HG03095 (cell line): ENCODE measurements around the gene CHRNA7.
"Not testable (repeated sequence)": the region's sequence is repeated elsewhere in the genome, so short reads cannot be mapped to it uniquely, and the experiment has no call there.

Experiments
- ATAC-seq: cut with Tn5 transposase; IDR thresholded peaks from one replicate; pipeline ENCODE4 v1.9.1; 2021; ENCODE audit warnings: moderate library complexity; ENCODE audit not compliant: unreplicated experiment

CHRNA7 gene

DNA sequence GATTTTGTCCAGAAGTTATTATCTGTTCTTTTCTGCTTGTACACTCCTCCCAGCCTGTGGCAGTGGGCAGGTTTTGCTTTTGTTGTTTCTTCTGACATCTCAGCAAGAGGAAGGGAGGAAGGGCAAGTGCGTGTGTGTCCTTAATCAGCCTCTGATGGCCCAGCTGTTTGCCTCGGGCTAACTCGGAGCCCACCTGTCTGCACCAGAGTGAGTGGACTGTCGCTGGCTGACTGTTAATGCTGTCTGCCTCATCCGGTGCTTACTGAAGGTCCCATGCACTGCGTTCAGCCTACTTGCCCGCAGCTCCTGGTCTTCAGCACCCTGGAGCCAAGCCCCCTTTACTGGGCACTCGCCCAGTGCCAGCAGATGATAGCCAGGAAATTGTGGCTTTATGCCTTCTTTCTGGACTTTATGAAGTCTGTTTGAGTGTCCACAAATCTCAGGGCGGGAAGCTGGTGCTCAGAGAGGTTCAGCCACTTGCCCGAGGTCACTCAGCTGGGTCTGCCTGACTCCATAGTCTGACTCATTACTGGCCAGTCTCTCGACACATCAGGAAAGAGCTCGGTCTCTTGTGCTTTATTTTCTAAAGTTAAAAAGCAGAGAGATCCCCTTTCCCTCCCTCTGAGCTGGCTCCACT, 89.5 kb downstream of the CHRNA7 start:
- no peak for ATAC-seq

DNA sequence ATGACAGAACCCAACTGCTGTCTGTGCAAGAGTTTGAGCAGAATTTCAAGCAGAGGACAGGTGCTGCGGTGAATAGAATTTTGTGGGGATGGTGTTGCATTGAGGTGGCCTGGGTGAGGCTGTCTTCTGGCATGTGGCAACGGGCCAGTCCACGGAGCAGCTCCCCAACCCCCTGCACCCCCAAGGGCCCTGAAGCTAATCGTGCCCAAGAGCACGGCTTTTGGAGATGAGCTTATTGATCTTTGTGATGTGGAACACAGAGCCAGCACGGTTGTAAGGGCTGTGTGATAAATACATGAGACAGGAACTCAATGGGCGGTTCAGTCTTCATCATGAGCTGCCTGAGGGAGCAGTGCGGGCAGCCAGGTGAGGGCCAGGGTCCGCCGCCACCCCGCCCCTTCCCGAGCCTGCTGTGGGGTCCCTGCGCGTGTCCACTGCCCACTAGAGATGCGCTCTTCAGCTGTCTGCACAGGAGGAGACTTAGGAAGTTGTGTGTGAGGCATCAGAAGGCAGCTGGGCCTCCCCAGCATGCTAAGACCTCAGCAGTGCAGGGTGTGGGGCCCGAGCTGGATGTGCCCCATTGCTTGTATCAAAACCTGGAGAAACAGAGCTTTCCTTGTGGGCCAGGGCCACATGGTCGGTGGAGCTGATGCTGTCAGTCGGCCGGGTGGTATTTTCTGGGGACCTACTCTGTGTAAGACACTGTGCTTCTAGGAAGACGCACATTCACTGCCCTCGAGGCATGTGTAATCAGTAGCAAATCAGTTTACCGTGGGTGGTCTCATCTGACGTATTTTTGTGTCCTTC, 90.5 kb downstream of the CHRNA7 start:
- ATAC-seq = no peak

DNA sequence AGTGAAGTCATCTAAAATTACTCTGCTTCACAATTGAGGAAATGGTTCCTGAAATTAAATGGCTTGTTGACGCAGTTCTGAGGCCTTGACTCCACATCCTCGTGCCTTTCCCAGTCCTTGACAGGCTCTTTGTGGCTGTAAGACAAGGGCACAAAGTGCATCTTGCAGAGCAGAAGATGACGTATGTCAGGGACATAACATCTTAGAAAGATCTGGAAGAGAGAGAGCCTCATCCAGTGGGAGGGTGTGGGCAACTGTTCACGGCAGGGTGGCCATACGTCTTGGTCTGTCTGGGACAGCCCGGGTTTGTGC, 91.0 kb downstream of the CHRNA7 start:
- no peak for ATAC-seq

DNA sequence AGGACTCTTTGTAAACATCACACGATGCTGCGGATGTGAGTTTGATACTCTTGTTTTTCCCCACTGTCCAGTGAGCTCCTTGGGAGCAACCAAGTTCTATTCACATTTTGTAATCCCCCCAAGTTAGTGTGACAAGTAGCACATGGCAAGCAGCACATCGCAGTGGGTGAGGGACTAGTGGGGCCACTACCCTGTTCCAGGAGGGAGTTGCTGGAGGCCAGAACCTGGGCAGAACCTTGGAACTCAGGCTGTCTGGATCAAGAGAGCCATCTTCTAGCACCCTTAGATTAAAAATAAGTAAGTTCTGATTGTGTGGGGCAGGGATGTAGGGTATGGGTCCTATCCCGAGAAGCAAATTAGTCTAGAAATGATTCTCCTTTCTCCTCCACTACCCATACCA, 91.7 kb downstream of the CHRNA7 start:
- ATAC-seq = no peak

DNA sequence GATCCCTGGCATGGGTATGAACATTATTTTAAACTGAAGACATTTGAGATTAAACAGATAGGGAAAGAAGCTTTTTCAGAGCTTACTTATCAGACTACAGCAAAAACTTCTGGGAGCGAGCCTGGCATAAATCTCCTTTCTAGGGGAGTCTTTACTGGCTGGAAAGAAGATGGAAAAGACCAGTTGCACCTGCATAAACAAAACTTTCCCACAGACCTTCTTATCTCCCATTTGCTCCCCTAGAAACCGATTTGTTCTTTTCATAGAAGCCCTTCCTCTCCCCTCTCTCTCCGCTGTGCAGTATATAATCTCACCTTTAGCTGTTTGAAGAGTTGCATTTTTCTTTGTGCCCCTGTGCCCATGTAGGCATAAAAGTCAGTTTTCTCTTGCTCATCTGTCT, 93.2 kb downstream of the CHRNA7 start:
- ATAC-seq = no peak

DNA sequence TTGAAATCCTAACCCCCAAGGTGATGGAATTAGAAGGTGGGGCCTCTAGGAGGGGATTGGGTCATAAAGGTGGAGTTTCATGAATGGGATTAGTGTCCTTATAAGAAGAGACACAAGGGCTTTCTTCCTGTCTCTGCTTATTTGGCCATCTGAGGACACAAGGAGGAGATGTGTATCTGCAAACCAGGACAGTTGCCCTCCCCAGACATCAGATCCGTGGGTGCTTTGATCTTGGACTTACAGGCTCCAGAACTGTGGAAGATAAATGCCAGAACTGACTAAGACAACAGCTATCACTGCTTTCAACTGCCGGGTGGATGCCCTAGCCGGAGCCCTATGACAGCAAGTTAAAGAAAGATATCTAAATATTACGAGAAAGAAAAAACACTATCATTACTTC, 94.4 kb downstream of the CHRNA7 start:
- ATAC-seq = no peak

DNA sequence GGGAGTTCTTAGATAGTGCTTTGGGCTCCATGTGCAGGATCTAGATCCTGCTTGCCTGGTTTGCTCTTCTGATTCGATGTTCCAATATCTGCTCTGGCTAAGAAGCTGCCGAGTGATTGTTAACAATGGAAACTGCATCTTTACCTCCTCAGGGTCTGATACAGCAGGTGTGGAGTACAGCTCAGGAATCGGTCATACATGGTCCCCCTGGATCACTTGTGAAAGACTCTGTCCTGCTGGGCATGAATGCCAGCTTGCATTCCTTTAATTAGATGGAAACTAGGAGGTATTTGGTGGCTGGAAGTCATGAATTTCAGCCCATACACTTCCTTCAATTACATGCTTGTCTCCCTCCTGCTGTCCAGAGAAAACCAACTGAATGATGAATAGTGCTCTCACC, 95.3 kb downstream of the CHRNA7 start:
- no peak for ATAC-seq

DNA sequence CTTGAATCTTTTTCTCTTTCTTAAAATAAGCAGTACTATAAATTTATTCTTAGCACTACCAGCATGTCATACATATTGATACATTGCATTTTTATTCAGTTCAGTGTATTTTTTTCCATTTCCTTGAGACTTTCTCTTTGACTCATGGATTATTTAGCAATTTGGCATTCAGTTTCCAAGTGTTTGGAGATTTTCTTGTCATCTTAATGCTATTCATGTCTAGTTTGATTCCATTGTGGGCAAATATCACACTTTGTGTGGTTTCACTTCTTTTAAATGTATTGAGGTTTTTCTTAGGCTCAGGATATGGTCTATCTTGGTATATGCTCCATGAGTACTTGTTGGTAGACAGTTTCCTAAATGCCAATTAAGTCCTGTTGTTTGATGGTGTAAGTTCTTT, 99.5 kb downstream of the CHRNA7 start:
- no peak for ATAC-seq

DNA sequence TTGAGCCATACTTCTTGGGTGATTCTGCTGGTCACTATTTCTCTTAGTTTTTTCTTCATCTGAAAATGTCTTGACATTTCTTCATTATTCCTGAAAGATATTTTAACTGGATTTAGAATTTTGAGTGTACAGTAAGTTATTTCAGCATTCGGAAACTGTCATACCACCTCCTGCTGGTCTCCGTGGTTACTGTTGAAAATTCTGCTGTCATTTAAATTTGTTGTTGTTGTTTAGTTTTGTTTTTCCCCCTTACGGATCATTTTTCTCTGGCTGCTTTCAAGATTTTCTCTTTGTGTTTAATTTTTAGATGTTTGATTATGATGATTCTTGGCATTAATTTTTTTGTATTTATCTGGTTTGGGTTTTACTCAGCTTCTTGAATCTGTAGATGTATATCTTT, 100.5 kb downstream of the CHRNA7 start:
- no peak for ATAC-seq

DNA sequence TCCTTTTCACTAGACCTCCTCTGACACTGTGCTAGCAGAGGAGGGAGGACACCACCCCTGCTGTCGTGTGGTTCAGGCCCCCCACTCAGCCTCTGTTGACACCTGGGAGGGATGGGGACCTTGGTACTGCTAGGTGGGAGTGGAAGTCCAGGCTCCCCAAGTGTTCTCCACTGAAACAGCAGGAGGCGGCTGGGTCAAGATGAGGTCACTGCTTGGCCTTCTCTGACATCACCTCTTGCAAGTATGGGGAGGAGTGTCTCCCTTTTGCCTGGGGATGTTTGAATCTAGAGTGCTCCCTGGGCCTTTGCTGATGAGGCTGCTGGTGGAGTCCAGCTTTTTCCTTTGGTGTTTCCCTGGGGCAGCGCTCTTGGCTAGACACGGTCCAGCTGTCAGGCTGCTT, 101.5 kb downstream of the CHRNA7 start:
- ATAC-seq = no peak

DNA sequence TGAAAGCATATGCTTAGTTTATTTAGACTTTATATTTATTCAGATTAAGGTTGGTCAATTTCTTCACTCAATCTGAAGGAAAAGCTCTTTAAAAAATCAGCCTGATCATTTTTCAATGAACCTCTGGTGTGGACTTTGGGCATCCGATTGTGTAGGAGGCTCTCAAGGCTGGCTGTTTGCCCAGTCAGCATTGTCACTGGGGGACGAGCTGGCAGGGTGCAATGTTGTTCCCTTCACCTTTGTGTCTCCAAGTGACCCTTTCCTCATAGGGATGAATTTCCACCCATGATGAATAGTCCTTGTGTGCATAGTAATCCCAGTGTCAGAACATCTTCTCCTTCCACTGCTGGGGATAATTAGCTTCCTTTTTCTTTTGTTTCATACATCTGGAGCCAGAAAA, 102.5 kb downstream of the CHRNA7 start:
- ATAC-seq = no peak

DNA sequence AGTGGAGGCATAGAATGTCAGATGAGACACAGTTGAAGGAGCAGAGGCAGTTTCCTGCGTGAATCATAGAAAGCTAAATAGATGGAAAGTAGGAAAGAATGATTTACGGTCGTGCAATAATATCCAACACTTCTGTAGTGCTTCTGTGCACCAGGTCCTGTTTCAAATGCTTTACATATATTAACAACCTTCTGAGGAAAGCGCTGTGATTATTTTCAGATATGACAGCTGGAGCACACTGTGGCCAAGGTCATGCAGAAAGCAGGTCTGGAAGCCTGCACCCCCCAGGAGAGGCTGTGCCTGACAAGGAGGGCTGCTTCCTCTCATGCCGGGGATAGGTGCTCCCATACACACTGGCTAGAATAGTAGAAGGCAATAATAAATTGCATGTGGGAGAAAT, 104.5 kb downstream of the CHRNA7 start:
- no peak for ATAC-seq

DNA sequence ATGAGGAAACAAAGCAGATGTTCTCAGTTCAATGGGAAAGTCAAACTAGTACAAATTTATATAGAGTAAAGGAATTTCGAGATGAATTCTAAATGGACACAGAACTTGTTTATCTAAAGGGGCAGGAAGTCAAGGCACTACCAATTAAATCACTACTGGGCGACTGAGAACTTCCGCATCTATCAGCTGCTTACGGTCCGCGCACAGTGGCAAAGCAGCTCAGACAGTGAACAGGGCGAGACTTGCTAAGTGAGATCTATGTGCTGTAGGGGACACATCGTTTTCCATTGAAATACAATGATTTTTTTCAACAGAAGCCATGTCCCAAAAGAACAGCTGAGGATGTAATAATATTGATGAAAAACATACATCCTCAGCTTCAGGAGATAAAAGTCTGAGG, 105.0 kb downstream of the CHRNA7 start:
- ATAC-seq = no peak

DNA sequence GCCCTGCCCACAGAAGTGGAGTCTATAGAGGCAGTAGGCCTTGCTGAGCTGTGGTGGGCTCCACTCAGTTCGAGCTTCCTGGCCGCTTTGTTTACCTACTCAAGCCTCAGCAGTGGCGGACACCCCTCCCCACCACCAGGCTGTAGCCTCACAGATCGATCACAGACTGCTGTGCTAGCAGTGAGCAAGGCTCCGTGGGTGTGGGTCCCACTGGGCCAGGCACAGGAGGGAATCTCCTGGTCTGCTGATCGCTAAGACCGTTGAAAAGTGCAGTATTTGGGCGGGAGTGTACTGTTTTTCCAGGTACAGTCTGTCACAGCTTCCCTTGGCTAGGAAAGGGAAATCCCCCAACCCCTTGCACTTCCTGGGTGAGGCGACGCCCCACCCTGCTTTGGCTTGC, 115.2 kb downstream of the CHRNA7 start:
- ATAC-seq = not testable (repeated sequence)

DNA sequence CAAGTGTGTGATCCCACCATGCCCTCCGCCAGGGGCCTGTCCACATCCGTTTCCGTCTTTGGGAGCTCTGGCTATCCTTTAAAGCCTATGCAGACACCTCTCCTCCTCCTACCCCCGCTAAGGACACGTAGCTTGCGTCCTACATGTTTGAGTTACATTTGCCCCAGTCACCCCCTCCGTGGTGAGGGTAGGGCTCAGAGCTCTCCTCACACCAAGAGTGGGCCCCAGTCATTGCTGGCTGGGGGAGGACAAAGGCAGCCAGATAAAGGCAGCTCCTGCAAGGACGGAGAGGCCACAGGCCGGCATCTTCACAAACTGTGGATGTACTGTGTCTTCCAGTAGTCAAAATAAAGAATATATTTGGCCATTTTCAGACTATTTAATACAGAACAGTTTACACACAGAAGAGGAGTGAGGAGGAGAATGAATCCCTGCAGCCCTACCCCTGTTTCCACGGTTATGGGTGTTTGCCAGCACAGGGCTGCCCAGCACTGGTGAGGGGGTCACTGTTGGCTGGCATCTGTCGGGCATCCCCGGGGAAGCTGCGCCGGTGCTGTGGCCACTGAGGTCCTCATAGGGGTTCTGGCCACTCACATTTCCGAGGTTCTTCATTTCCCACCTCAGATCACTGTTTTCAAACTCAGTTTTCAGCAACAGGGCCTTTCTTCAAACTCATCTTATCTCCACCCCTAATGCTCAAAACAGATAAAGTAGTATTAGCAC, 118.7 kb downstream of the CHRNA7 start:
- ATAC-seq = no peak

DNA sequence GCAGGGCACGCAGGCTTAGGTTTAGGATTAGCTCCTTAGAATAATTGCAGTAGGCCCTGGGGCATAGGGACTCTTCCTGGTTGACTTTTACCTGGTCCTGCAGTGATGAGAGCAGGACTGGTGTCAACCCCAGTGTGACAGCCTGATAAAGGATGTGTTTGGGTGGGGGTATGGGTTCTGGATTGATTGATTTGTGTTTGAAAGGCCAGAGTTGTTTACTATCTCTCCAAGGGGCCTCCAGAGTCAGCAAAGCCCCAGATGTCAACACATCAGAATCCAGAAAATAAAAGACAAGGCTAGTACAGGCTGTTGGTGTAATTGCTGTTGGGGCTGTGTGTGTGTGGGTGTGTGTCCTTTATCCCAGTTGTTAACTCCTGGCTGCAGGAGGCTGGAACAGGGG, 122.3 kb downstream of the CHRNA7 start:
- no peak for ATAC-seq

DNA sequence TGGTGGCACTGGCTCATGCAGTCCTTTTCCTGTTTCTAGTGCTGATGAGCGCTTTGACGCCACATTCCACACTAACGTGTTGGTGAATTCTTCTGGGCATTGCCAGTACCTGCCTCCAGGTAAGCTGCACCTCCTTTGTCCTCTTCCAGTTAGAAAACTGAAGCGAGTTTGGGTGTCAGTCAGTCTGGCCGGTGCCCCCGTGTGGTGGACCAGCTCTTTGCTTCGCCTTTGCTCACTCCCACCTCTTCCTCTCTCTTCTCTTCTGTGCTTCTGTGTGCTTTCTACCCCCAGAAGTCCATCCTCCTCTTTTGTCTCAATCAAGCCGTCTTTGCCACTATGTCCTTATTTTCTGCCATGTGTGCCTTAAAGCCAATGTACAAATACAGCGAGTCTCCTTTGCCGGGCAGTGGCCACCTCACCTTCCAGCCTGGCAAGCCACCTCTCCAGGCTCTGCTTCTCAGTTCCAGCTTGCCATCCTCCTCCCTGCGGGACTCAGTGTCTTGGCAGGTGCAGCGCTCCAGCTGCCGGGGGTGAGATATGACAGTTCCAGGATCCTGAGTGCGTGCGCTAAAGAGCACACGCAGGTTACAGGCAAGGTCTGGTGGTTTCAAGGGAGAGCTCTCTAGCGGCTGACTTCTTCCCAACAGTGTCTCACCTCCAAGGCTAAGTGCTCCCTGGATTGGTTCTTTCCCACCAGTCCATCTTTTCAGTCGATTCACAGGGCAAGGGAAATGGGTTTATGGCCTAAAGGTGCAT, 123.7 kb downstream of the CHRNA7 start:
- not testable (repeated sequence) for ATAC-seq

DNA sequence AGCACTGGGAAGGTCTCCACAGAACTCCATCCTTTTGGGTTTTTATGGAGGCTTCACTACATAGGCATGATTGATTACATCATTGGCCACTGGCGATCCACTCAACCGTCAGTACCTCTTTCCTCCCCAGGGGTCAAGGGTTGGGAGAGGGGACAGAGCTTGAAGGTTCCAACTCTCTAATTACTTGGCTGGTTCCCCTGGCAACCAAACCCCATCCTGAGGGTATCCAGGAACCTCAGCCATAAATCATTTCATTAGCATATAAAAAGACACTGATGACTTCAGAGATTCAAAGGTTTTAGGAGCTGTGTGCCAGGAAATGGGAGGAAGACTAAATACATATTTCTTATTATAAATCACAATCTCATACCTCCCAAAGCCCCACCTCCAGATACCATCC, 131.8 kb downstream of the CHRNA7 start:
- not testable (repeated sequence) for ATAC-seq

DNA sequence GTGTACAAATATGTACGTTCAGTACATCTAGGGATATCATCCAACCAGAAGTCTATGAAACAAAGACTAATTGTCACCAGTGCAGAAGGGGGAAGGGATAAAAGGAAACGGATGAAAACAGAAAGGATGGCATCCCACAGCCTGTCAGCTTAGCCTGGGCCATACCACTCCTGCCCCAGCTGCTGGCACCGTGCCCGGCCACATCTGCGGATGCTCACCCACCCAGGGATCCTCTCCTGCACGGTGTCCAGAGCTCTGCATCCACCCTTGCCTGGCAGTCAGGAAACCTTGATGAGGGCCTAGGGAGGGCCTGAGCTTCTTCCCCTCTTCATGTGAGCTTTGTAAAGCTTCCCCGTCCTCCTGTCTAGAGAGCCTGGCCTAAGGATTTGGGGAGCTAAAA, 133.8 kb downstream of the CHRNA7 start:
- ATAC-seq = not testable (repeated sequence)

DNA sequence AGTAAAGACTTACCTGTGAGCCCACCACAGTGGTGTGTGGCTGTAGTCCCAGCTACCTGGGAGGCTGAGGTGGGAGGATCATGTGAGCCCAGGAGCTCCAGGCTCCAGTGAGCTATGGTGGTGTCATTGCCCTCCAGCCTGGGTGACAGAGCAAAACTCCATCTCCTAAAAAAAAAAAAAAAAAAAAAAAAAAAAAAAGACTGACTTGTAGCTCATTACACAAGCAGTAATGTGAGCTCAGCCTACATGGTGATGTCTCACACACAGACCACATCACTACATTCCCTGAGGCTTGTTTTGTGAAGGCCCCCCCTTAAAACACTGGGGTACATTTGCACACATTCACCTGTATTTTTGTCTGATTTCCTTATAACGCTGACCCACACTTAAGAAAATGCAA, 134.4 kb downstream of the CHRNA7 start:
- not testable (repeated sequence) for ATAC-seq

DNA sequence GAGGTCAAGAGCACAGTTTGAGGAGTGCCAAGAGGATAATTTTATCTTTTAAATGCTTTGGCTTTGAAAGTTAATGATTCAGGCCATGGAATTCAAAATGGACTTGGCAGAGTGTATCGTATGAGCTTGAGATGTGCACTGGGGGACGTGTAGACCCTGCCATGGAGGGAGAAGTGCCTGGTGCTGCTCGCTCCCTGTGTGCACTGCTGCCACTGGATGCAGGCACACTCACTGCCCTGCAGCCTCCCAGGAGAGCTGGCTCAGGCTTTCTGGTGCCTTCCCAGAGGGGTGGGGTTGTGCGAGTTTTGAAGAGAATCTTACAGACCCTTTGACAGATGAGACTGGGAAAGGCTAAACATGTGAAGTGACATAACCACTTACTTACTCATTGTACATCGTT, 135.5 kb downstream of the CHRNA7 start:
- ATAC-seq = not testable (repeated sequence)
